ENCODE measurements around the gene CMIP.

The CMIP gene

DNA sequence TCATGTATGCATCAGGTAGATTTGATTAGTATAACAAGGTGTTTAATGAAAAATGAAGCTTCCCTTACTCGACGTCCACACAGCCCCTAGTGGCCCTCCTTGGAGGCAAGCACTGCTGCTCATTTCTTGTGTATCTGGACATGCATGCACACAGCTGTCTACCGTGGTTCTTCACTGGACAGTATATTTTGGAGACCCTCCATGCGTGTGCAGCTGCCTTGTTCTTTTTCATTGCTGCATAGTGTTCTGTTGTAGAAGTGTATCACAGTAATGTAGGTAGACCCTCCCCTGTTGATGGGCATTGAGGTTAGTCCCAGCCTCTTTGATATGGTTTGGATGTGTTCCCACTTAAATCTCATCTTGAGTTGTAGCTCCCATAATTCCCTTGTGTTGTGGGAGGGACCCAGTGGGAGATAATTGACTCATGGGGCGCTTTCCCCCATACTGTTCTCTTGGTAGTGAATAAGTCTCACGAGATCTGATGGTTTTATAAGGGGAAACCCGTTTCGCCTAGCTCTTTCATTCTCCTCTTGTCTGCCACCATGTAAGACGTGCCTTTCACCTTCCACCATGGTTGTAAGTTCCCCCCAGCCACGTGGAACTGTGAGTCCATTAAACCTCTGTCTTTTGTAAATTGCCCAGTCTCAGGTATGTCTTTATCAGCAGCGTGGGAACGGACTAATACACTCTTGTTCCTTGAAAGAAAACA is 6.3 kb downstream of the CMIP start:
- H3K27me3 ChIP-seq (ENCODE audit: insufficient read depth, low read length) = no peaks in the 10 kb centered on the region
- no peaks in the 10 kb centered on the region for H3K9me3 ChIP-seq (ENCODE audit: insufficient read depth, low read depth, low read length)
- peaks cover 44% of the 10 kb centered on the region for H3K4me1 ChIP-seq (ENCODE audit: insufficient read depth, low read length)
- no peak overlapping the region for H3K4me3 ChIP-seq (ENCODE audit: low read length)
- no peak overlapping the region for H3K9ac ChIP-seq (ENCODE audit: low read depth, low read length)
- H3K36me3 ChIP-seq (ENCODE audit: insufficient read depth, low read depth, low read length) = no peaks in the 10 kb centered on the region
- H3K27ac ChIP-seq (ENCODE audit: low read length) = peak overlapping the region; percentile 1

- H3K36me3 ChIP-seq (ENCODE audit: insufficient read depth, low read depth, low read length) = peaks cover 7% of the 10 kb centered on the region; the same call in 1 of the 2 replicates
- H3K4me1 ChIP-seq (ENCODE audit: insufficient read depth, low read length) = peaks cover 39% of the 10 kb centered on the region
- no peaks in the 10 kb centered on the region for H3K9me3 ChIP-seq (ENCODE audit: insufficient read depth, low read depth, low read length)
- H3K27me3 ChIP-seq (ENCODE audit: insufficient read depth, low read length) = no peaks in the 10 kb centered on the region
- H3K4me3 ChIP-seq (ENCODE audit: low read length) = no peak overlapping the region
- peak overlapping the region; percentile 13; the same call in 1 of the 2 replicates for H3K9ac ChIP-seq (ENCODE audit: low read depth, low read length)
- peak overlapping the region; percentile 1 for H3K27ac ChIP-seq (ENCODE audit: low read length)
Observed at GRCh38 chr16:81451753-81452680, 7.4 kb downstream of the CMIP start.

GRCh38 chr16:81453091-81453728 is 8.6 kb downstream of the CMIP start:
- H3K9ac ChIP-seq (ENCODE audit: low read depth, low read length) = peak overlapping the region; percentile 26; the same call in 1 of the 2 replicates
- H3K9me3 ChIP-seq (ENCODE audit: insufficient read depth, low read depth, low read length) = no peaks in the 10 kb centered on the region
- peaks cover 7% of the 10 kb centered on the region; the same call in 1 of the 2 replicates for H3K36me3 ChIP-seq (ENCODE audit: insufficient read depth, low read depth, low read length)
- no peak overlapping the region for H3K4me3 ChIP-seq (ENCODE audit: low read length)
- no peak overlapping the region for H3K27ac ChIP-seq (ENCODE audit: low read length)
- no peaks in the 10 kb centered on the region for H3K27me3 ChIP-seq (ENCODE audit: insufficient read depth, low read length)
- H3K4me1 ChIP-seq (ENCODE audit: insufficient read depth, low read length) = peaks cover 37% of the 10 kb centered on the region

DNA sequence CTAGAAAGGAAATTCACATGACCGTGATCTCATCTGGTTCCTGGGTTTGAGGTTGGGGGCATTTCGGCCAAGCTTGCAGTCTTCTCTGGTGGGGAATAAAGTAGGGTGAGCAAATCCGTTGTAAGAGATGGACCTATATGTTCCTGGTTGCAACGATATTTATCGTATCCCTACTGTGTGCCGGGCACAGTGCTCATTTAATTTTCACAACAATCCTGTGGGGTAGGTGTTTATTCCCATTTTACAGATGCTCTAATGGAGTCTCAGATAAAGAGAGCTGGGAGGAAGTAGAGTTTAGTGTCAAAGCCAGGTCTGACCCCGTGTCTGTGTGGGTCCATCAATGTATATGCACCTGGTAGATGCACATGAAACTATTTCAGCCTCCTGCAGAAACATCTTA is 9.4 kb downstream of the CMIP start:
- no peak overlapping the region for H3K27ac ChIP-seq (ENCODE audit: low read length)
- peaks cover 35% of the 10 kb centered on the region for H3K4me1 ChIP-seq (ENCODE audit: insufficient read depth, low read length)
- H3K36me3 ChIP-seq (ENCODE audit: insufficient read depth, low read depth, low read length) = peaks cover 13% of the 10 kb centered on the region; the same call in 1 of the 2 replicates
- no peaks in the 10 kb centered on the region for H3K9me3 ChIP-seq (ENCODE audit: insufficient read depth, low read depth, low read length)
- no peaks in the 10 kb centered on the region for H3K27me3 ChIP-seq (ENCODE audit: insufficient read depth, low read length)
- H3K4me3 ChIP-seq (ENCODE audit: low read length) = no peak overlapping the region
- H3K9ac ChIP-seq (ENCODE audit: low read depth, low read length) = no peak overlapping the region

- no peaks in the 10 kb centered on the region for H3K27me3 ChIP-seq (ENCODE audit: insufficient read depth, low read length)
- peaks cover 14% of the 10 kb centered on the region; the same call in 1 of the 2 replicates for H3K36me3 ChIP-seq (ENCODE audit: insufficient read depth, low read depth, low read length)
- H3K4me3 ChIP-seq (ENCODE audit: low read length) = no peak overlapping the region
- peaks cover 35% of the 10 kb centered on the region for H3K4me1 ChIP-seq (ENCODE audit: insufficient read depth, low read length)
- no peak overlapping the region for H3K27ac ChIP-seq (ENCODE audit: low read length)
- H3K9me3 ChIP-seq (ENCODE audit: insufficient read depth, low read depth, low read length) = no peaks in the 10 kb centered on the region
- H3K9ac ChIP-seq (ENCODE audit: low read depth, low read length) = no peak overlapping the region
Observed at GRCh38 chr16:81455006-81455405, 10.4 kb downstream of the CMIP start.

DNA sequence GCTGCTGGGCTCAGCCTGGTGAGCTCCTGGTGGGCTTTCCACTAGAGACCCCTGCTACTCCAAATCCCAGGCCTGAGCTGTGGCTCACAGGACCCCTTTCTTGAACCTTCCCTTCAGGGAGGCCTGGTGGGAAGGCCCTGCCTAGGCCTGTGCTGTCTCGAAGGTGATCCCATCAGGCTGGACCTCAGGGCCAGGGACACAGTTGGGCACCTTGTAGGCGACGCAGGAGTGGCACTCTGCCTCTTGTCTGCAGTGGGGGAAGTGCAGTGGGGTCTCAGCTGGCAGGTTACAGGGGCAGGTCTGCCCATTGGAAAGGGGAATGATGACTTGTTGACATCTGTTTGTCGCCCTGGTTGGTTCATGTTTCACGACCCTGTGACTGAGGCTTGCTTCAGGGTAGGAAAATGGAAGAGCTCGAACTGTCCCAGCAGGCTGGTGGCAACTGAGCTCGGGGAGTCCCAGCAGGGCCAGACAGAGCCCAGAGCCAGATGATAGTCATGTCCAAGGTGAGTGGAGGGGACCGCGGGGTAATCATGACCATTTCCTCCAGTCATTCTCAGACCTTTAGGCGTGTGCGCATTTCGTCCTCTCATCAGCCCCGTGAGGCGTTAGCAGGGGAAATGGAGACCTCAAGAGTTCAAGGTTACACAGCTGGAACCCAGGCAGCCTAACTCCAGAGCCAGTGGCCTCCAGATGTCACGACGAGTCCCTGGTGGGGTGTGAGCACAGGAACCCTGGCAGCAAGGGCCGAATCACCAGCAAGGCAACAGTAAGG is 11.3 kb downstream of the CMIP start:
- H3K4me3 ChIP-seq (ENCODE audit: low read length) = no peak overlapping the region
- no peak overlapping the region for H3K27ac ChIP-seq (ENCODE audit: low read length)
- no peak overlapping the region; the same call in 1 of the 2 replicates for H3K9ac ChIP-seq (ENCODE audit: low read depth, low read length)
- no peaks in the 10 kb centered on the region for H3K9me3 ChIP-seq (ENCODE audit: insufficient read depth, low read depth, low read length)
- no peaks in the 10 kb centered on the region for H3K27me3 ChIP-seq (ENCODE audit: insufficient read depth, low read length)
- H3K36me3 ChIP-seq (ENCODE audit: insufficient read depth, low read depth, low read length) = peaks cover 21% of the 10 kb centered on the region
- H3K4me1 ChIP-seq (ENCODE audit: insufficient read depth, low read length) = peaks cover 35% of the 10 kb centered on the region

- Histone ChIP-seq H3K27me3 (ENCODE audit: insufficient read depth, low read length) (no peaks in the 10 kb centered on the region), H3K4me3 (ENCODE audit: low read length) (no peak overlapping the region), H3K9ac (ENCODE audit: low read depth, low read length) (no peak overlapping the region), H3K27ac (ENCODE audit: low read length) (no peak overlapping the region), H3K4me1 (ENCODE audit: insufficient read depth, low read length) (peaks cover 28% of the 10 kb centered on the region), H3K9me3 (ENCODE audit: insufficient read depth, low read depth, low read length) (no peaks in the 10 kb centered on the region), H3K36me3 (ENCODE audit: insufficient read depth, low read depth, low read length) (peaks cover 23% of the 10 kb centered on the region)
Observed at GRCh38 chr16:81456523-81457325, 12.1 kb downstream of the CMIP start.

DNA sequence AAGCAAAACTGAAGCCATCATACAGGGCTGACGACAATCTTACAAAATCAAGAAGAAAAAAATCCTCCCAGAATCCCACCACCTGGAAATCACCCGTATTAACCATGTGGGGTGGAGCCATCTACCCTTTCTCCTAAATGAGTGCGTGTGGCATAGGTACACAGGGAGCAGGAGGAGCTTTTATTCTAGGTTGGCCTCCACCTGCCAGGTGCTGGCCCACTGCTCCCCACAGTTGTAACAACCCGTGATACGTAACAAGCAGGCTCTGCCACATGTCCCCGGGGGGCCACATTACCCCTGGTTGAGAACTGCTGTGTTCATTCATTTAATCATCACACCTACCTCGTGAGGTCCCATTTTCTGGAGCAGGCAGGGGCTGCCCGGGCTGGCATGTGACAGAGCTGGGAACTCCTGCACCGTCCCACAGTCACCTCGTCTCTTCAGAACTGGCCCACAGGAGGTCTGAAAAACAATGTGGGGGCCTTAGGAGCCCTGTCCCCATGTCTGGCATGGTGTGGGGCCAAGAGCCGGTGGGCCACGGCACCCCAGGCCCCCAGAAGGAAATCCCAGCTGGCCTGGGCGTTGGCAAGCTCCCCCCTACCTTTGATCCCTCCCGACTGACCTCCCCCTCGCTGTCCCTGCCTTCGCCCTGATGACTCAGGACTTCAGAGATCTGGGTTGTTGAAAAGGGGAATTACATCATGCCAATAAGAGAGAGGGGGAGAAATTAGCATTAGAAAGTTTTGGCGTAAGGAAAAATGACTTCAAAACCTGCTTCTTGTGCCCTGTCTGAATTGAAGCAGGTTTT is 12.9 kb downstream of the CMIP start:
- Histone ChIP-seq H3K36me3 (ENCODE audit: insufficient read depth, low read depth, low read length) (peaks cover 23% of the 10 kb centered on the region), H3K27ac (ENCODE audit: low read length) (no peak overlapping the region), H3K4me1 (ENCODE audit: insufficient read depth, low read length) (peaks cover 20% of the 10 kb centered on the region), H3K9ac (ENCODE audit: low read depth, low read length) (no peak overlapping the region), H3K4me3 (ENCODE audit: low read length) (no peak overlapping the region), H3K9me3 (ENCODE audit: insufficient read depth, low read depth, low read length) (no peaks in the 10 kb centered on the region), H3K27me3 (ENCODE audit: insufficient read depth, low read length) (no peaks in the 10 kb centered on the region)

GRCh38 chr16:81458149-81458669 is 13.6 kb downstream of the CMIP start:
- no peak overlapping the region for H3K4me3 ChIP-seq (ENCODE audit: low read length)
- no peak overlapping the region for H3K9ac ChIP-seq (ENCODE audit: low read depth, low read length)
- H3K27ac ChIP-seq (ENCODE audit: low read length) = no peak overlapping the region
- H3K4me1 ChIP-seq (ENCODE audit: insufficient read depth, low read length) = peaks cover 13% of the 10 kb centered on the region; the same call in 1 of the 2 replicates
- no peaks in the 10 kb centered on the region for H3K9me3 ChIP-seq (ENCODE audit: insufficient read depth, low read depth, low read length)
- H3K27me3 ChIP-seq (ENCODE audit: insufficient read depth, low read length) = no peaks in the 10 kb centered on the region
- peaks cover 23% of the 10 kb centered on the region for H3K36me3 ChIP-seq (ENCODE audit: insufficient read depth, low read depth, low read length)
